Stimulated activated CD8-positive, alpha-beta memory T cell treated with anti-CD3 and anti-CD28 coated beads, Interleukin-7, amount 100 ng/mL, for 4 hours (primary cell): Measurements from ENCODE around the gene COL21A1.

Experiments
- DNase-seq, 2 donors: peaks; one replicate each; pipeline ENCODE4 v3.0.0-alpha.2; 2020; ENCODE audit warnings: low read depth in 2 of 2

The COL21A1 gene

DNA sequence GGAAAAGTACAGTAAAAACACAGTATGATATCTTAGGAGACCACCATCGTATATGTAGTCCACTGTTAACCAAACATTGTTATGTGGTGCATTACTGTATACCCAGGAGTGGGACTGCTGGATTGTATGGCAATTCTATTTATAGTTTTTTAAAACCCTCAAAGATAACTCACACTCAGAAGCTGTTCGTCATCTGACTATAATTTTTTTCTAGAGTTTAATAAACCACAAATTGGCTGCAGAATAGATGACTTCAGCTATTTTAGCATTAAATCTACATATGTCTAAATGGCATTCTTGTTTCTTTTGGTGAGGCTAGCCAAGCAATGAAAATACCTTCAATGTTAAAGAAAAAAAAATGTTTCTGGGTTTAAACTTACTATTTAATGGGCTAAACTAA, 237.7 kb downstream of the COL21A1 start:
- no peak for DNase-seq
